Measurements from ENCODE around the gene MDC1. TPM values are rescaled to one million over a fixed set of nuclear protein-coding genes. Genes with fewer than 3 reads are reported as not detected.
A peak's percentile ranks its signal among the peaks of the same experiment; 100 is the strongest.

MDC1 gene
- total RNA-seq, 1 donor from 2014 or later = 58.5 TPM

GRCh38 chr6:30747902-30748769, 31.1 kb upstream of the MDC1 start:
- Mint-ChIP-seq H3K27me3 (no peaks in the 10 kb centered on the region), H3K9me3 (ENCODE audit: low read depth) (no peaks in the 10 kb centered on the region), H3K36me3 (ENCODE audit: insufficient read depth) (no peaks in the 10 kb centered on the region), H3K27ac (peak overlapping the region; percentile 97), H3K4me3 (ENCODE audit: low read depth) (no peak overlapping the region), H3K4me1 (ENCODE audit: low read depth) (peaks cover 37% of the 10 kb centered on the region)
- DNase-seq (ENCODE audit: low spot score, unreplicated experiment) = no peak
- TF ChIP-seq CTCF (IDR thresholded peaks at IDR 0.05; ENCODE audit: unreplicated experiment) = no peak

- no peak for TF ChIP-seq CTCF (IDR thresholded peaks at IDR 0.05; ENCODE audit: unreplicated experiment)
- DNase-seq (ENCODE audit: low spot score, unreplicated experiment) = no peak
- Mint-ChIP-seq H3K4me1 (ENCODE audit: low read depth) (peaks cover 37% of the 10 kb centered on the region), H3K27ac (no peak overlapping the region), H3K36me3 (ENCODE audit: insufficient read depth) (no peaks in the 10 kb centered on the region), H3K4me3 (ENCODE audit: low read depth) (no peak overlapping the region), H3K9me3 (ENCODE audit: low read depth) (no peaks in the 10 kb centered on the region), H3K27me3 (no peaks in the 10 kb centered on the region)
Observed at GRCh38 chr6:30747300-30747687, 30.2 kb upstream of the MDC1 start.

GRCh38 chr6:30744054-30744805, 27.1 kb upstream of the MDC1 start, which contains the start of gene IER3:
IER3 (minus strand) TSS chr6:30744547; CDS start chr6:30744518, 29 bp downstream.
- TF ChIP-seq CTCF (IDR thresholded peaks at IDR 0.05; ENCODE audit: unreplicated experiment) = peak; percentile 70
- H3K36me3 Mint-ChIP-seq (ENCODE audit: insufficient read depth) = peaks cover 11% of the 10 kb centered on the region
- DNase-seq (ENCODE audit: low spot score, unreplicated experiment) = peak; percentile 66
- peak within 1 kb of the TSS; percentile 91 for H3K27ac Mint-ChIP-seq
- H3K4me1 Mint-ChIP-seq (ENCODE audit: low read depth) = peaks cover 37% of the 10 kb centered on the region
- H3K27me3 Mint-ChIP-seq = no peaks in the 10 kb centered on the region
- H3K9me3 Mint-ChIP-seq (ENCODE audit: low read depth) = no peaks in the 10 kb centered on the region
- H3K4me3 Mint-ChIP-seq (ENCODE audit: low read depth) = peak within 1 kb of the TSS; percentile 91

- peaks cover 29% of the 10 kb centered on the region for H3K4me1 Mint-ChIP-seq (ENCODE audit: low read depth)
- no peaks in the 10 kb centered on the region for H3K27me3 Mint-ChIP-seq
- H3K4me3 Mint-ChIP-seq (ENCODE audit: low read depth) = peak overlapping the region; percentile 91
- no peak for TF ChIP-seq CTCF (IDR thresholded peaks at IDR 0.05; ENCODE audit: unreplicated experiment)
- H3K36me3 Mint-ChIP-seq (ENCODE audit: insufficient read depth) = peaks cover 12% of the 10 kb centered on the region
- DNase-seq (ENCODE audit: low spot score, unreplicated experiment) = peak; percentile 12
- H3K27ac Mint-ChIP-seq = peak overlapping the region; percentile 91
- no peaks in the 10 kb centered on the region for H3K9me3 Mint-ChIP-seq (ENCODE audit: low read depth)
Observed at GRCh38 chr6:30743099-30744053, 26.3 kb upstream of the MDC1 start.

All from progenitor cell of endocrine pancreas (in vitro differentiated cells).